HG03097 (cell line): Measurements from ENCODE around the gene CALHM1.
"Not testable (repeated sequence)": the region's sequence is repeated elsewhere in the genome, so short reads cannot be mapped to it uniquely, and the experiment has no call there.

Source experiments
- ATAC-seq: cut with Tn5 transposase; IDR thresholded peaks from one replicate; pipeline ENCODE4 v1.9.1; 2021; ENCODE audit not compliant: unreplicated experiment, low FRiP score

Gene CALHM1

GRCh38 chr10:103487410-103487708 lies 28.7 kb upstream of the CALHM1 start:
- no peak for ATAC-seq

GRCh38 chr10:103486635-103487409 lies 28.1 kb upstream of the CALHM1 start:
- ATAC-seq, result not testable (repeated sequence)

- ATAC-seq, result no peak
Observed at GRCh38 chr10:103481974-103482531, 23.4 kb upstream of the CALHM1 start.

GRCh38 chr10:103480521-103480920 lies 21.8 kb upstream of the CALHM1 start:
- ATAC-seq, result no peak

DNA sequence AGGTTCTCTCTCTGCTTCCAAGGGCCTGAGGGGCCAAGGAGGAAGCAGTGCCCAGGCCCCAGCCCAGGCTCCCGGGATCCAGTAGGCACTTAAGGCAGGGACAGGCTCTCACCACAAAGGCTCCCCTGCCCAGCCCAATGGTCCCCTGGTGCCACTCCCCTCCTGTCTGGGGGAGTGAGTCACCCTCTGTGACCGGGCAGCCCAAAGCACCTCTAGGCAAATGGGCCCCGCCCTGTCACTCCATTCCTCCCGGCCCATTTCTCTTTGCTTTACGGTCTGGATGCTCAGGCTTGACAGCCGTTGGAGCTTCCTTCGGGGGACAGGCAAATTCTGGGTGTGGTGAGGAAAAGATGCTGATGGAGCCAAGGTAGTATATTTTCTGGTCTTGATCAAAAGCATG lies 20.4 kb upstream of the CALHM1 start, which contains the start of gene CALHM3:
Gene CALHM3 (minus strand): TSS at position 106 of the 400 bp plus-strand sequence. CDS start 208 bp downstream, outside the sequence.
- ATAC-seq, result no peak

GRCh38 chr10:103478671-103479070 lies 20.0 kb upstream of the CALHM1 start:
- no peak for ATAC-seq

DNA sequence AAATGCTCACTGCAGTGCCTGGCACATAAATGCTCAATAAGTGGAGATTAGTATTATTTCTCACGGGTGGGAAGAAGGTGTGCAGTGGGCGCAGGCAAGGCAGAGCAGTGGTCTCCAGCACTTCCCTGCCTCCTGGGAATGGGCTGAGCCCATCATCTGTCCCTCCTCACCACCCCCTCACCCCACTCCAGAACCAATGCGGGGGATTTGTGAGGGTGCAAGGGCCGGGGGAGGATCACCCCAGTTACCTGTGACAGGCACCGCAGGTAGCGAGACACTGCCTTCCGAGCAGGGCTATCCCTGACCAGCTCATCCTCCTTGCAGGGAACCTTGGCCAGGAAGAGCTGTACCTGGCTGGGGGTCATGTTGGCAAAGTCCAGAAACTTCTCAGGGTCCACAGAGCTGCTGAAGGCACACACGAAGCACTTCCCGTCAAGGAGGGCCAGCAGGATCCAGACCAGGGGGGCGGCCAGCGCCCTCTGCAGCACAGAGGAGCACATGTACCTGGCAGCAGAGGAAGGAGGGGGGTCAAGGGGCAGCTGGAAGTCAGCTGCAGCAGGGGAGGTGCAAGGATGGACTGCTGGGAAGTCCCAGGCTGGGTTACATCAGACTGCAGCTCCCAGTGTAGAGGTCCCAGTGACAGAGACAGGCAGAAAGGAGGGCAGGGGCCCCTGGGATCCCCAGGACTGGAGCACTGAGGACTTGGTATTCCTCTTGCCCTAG lies 17.5 kb upstream of the CALHM1 start:
- no peak for ATAC-seq

DNA sequence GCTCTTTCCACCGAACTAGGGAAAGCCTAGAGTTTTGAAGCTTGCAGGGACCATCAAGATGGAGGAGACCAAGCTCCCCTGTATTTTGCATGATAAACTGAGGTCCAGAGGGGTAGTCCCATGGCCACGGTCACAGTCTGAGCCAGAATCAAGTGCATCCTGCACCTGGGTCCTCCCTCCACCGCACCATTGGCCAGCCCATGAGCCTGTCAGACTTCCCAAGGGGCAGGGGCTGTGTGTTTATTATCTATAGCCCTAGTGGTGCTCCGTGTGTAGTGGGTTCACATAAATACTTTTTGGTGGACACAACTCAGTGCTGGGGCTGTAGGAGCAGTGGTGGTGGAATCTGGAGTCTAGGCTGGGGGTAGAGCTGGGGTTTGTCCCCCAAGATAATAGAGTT lies 16.7 kb upstream of the CALHM1 start:
- no peak for ATAC-seq

DNA sequence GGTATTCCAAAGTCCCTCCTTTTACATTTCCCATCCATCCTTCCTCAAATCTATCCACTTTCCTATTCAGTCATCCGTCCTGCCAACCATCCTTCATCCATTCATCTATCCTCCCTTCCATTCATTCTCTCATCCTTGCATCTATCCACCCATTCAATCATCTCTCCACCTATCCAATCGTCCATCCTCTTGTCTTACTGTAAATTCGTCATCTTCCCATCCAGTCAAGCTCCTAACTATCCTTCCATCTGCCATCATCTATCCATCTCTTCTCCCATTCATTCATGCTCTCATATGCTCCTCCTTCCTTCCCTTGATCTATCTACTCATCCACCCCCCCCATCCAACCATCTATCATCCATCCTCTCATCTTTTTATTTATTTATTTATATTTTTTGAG lies 15.4 kb upstream of the CALHM1 start:
- no peak for ATAC-seq

DNA sequence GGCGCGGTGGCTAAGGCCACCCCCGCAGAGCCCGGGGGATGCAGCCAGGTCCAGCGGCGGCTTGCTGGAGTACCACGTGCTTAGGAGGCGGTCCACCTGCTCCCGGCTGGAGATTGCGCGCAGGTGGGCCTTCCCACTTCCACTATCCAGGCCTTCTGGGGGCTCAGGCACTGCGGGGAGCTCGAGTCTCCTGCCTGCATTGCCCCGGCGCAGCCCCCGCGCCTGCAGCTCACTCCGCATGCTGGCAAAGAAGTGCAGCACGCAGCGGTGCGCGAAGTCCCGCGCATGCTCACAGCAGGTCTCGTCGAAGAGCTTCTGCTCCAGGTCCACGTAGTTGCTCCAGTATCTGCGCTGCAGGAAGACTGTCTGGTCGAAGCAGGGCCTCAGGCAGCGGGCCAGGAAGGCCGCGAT lies 14.6 kb upstream of the CALHM1 start:
- ATAC-seq, result no peak

DNA sequence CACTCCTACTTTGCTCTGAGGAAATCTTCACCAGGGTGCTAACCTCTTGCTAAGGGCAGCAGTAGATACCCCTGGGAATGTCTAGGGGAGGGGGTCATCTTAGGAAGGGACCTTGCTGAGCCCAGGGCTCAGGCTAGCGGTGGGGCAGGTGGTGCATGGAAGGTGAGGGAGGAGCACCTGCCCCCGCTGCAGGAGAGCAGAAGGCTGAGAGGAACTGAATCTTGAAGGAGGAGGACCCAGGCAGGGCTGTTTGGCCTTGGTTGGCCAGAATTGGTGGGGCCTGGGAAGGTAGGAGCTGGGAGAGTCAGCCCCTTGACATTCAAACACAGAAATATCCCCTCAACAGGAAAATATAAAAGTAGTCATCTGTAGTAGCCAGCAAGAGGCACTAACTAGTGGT lies 13.3 kb upstream of the CALHM1 start:
- ATAC-seq, result no peak

GRCh38 chr10:103470761-103471653 lies 12.3 kb upstream of the CALHM1 start:
- ATAC-seq, result peak; percentile 71

GRCh38 chr10:103469201-103469600 lies 10.5 kb upstream of the CALHM1 start:
- no peak for ATAC-seq

DNA sequence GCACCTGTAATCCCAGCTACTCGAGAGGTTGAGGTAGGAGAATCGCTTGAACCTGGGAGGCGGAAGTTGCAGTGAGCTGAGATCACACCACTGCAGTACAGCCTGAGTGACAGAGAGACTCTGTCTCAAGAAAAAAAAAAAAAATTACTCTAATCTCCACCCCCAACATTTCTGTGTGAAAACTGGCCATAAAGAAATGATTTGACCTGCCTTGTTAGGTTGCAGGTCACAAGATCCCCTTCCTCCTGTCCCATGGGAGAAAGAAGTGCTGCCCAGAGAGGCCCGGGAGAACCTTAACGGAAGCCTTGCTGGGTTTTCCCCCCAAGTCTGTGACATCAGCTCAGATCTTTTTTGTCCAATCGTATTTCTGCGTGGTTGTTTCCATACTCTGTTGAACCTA lies 8.7 kb upstream of the CALHM1 start:
- ATAC-seq, result no peak

- no peak for ATAC-seq
Observed at GRCh38 chr10:103466734-103467133, 8.0 kb upstream of the CALHM1 start.

DNA sequence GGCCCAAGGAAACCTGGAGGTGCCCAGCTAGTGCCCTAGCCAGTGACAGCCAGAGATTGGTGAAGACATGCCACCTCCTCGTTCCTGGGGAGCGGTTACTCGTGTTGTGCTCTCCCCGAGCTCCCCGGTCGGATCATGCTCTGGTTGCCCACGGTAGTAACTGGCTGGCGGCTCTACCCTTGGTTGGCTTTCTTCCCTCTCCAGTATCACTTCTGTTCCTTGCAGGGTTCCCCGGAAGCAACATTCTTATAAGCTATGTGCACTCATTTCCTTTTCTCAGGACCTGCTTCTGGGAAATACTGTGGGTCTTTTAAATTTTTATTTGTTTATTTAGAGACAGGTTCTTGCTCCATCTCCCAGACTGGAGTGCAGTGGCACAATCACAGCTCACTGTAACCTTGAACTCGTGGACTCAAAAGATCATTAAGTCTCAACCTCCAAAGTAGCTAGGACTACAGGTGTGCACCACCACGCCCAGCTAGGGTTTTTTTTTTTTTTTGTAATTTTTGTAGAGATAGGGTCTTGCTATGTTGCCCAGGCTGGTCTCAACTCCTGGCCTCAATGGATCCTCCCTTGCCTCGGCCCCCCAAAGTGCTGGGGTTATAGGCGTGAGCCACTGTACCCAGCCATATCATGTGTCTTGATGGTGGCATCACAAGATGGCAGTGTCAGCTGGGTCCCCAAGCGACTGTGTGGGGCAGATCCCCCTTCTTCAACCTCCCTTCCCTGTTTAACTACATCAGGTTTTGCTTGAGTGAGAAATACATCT lies 6.9 kb upstream of the CALHM1 start:
- ATAC-seq, result no peak

- no peak for ATAC-seq
Observed at GRCh38 chr10:103463499-103463898, 4.8 kb upstream of the CALHM1 start.

DNA sequence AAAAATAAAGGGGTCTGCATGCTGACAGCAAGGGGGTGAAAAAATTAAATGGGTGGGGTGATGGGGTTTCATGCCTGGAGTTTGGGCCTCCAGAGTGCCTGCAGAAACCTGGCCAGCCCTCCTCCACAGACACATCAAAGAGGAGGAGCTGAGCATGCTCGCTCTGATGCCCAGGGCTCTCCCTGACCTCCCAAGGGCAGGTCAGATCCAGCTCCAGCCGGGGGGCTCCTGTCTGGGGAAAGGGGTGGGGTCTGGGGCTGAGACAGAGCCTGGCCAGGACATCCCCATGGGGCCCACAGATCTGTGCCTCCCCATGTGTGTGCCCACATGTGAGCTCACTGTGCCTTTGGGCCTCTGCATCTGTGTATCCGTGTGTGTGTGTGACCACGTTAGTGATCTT lies 915 bp upstream of the CALHM1 start:
- no peak for ATAC-seq

DNA sequence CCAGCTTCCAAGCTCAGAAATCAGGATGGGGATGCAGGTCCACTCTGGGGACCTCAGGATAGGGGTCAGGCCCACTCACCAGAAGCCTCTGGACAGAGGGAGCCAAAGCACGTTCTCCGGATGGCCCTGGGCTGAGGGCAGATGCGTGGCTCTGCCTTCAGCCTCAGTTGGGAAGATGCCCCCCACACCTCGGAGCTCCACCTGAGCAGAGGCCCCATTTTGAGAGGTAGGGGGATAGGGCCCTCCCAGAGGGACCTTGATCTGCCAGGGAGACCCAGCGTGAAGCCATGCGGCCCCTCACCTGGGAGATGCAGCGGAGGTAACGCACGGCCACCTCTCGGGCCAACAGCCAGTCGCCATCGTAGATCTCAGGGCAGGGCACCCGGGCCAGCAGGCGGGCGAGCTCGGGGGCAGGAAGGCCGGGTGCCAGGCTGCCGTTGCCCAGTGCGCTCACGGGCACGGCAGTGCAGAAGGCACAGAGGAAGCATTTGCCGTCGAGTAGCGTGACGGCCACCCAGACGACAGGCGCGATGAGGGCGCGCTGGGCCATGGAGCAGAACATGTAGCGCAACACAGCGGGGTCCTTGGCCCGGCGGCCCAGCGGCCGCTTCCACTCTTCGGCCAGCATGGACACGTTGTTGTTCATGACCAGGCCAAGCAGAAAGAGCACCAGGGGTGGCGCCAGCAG lies 660 bp downstream of the CALHM1 start:
- ATAC-seq, result no peak
